ENCODE results near the gene PCDHB14. TPM values are rescaled to one million over a fixed set of nuclear protein-coding genes. Genes with fewer than 3 reads are reported as not detected.
"Not testable (repeated sequence)": the region's sequence is repeated elsewhere in the genome, so short reads cannot be mapped to it uniquely, and the experiment has no call there.

Gene PCDHB14
- total RNA-seq, 1 experiment from 2014 or later: 4.7 TPM

GRCh38 chr5:141208478-141208877, 14.7 kb upstream of the PCDHB14 start, which contains the start of gene PCDHB12:
TSS of gene PCDHB12 (plus strand) at chr5:141208719. CDS start at chr5:141208908, 189 bp downstream.
- peak; percentile 60 for DNase-seq (ENCODE audit: unreplicated experiment)
- peak within 1 kb of the TSS; percentile 72 for H3K4me3 Mint-ChIP-seq (ENCODE audit: unreplicated experiment)
- intact Hi-C loops (cut with micrococcal nuclease): no loop called here
- no peaks in the 10 kb centered on the region for H3K4me1 Mint-ChIP-seq (ENCODE audit: insufficient read depth, unreplicated experiment)
- H3K9me3 Mint-ChIP-seq (ENCODE audit: unreplicated experiment): peaks cover 13% of the 10 kb centered on the region
- no peaks in the 10 kb centered on the region for H3K27me3 Mint-ChIP-seq (ENCODE audit: insufficient read depth, unreplicated experiment)
- TF ChIP-seq CTCF (IDR thresholded peaks at IDR 0.05; ENCODE audit: unreplicated experiment): peak; percentile 38
- H3K36me3 Mint-ChIP-seq (ENCODE audit: insufficient read depth, unreplicated experiment): no peaks in the 10 kb centered on the region
- no TSS peak for BruUV-seq (replicated peaks)
- ChIA-PET CTCF (interaction anchor here (0.5 to 2.5 kb wide), 12 partner anchors 9 to 359 kb away, joined by 3 to 22 read pairs (median 3); partner anchors contain the start of genes PCDHB11, PCDHB14, PCDHGB3 and TAF7), POLR2A (interaction anchor here (0.6 to 1.2 kb wide), 4 partner anchors 11 to 456 kb away, joined by 3 to 4 read pairs (median 4); partner anchors contain the start of gene TAF7)
- no peak within 1 kb of the TSS for H3K27ac Mint-ChIP-seq (ENCODE audit: low read depth, unreplicated experiment)

- H3K4me1 Mint-ChIP-seq (ENCODE audit: insufficient read depth, unreplicated experiment); POLR2A ChIA-PET; H3K4me3 Mint-ChIP-seq (ENCODE audit: unreplicated experiment); intact Hi-C loops (cut with micrococcal nuclease); CTCF ChIA-PET; H3K36me3 Mint-ChIP-seq (ENCODE audit: insufficient read depth, unreplicated experiment); DNase-seq (ENCODE audit: unreplicated experiment); H3K27ac Mint-ChIP-seq (ENCODE audit: low read depth, unreplicated experiment); BruUV-seq (replicated peaks); H3K27me3 Mint-ChIP-seq (ENCODE audit: insufficient read depth, unreplicated experiment): not testable (repeated sequence)
- H3K9me3 Mint-ChIP-seq (ENCODE audit: unreplicated experiment): peaks cover 20% of the 10 kb centered on the region
Measured at GRCh38 chr5:141210281-141210680, 12.9 kb upstream of the PCDHB14 start.

GRCh38 chr5:141210849-141211248, 12.3 kb upstream of the PCDHB14 start:
- H3K4me3 Mint-ChIP-seq (ENCODE audit: unreplicated experiment); H3K27me3 Mint-ChIP-seq (ENCODE audit: insufficient read depth, unreplicated experiment); H3K4me1 Mint-ChIP-seq (ENCODE audit: insufficient read depth, unreplicated experiment); POLR2A ChIA-PET; DNase-seq (ENCODE audit: unreplicated experiment); intact Hi-C loops (cut with micrococcal nuclease); H3K36me3 Mint-ChIP-seq (ENCODE audit: insufficient read depth, unreplicated experiment); BruUV-seq (replicated peaks); H3K27ac Mint-ChIP-seq (ENCODE audit: low read depth, unreplicated experiment); CTCF ChIA-PET: not testable (repeated sequence)
- peaks cover 22% of the 10 kb centered on the region for H3K9me3 Mint-ChIP-seq (ENCODE audit: unreplicated experiment)

- peaks cover 14% of the 10 kb centered on the region for H3K9me3 Mint-ChIP-seq (ENCODE audit: unreplicated experiment)
- POLR2A ChIA-PET: interaction anchor here (0.7 to 1.5 kb wide), 2 partner anchors 344 to 351 kb away, joined by 3 to 6 read pairs; no protein-coding TSS in a partner anchor
- intact Hi-C loops (cut with micrococcal nuclease): loop anchor here (1.0 to 2.0 kb wide), 2 partner anchors 311 to 348 kb away; no protein-coding TSS in a partner anchor
- H3K4me1 Mint-ChIP-seq (ENCODE audit: insufficient read depth, unreplicated experiment); H3K36me3 Mint-ChIP-seq (ENCODE audit: insufficient read depth, unreplicated experiment); H3K27me3 Mint-ChIP-seq (ENCODE audit: insufficient read depth, unreplicated experiment); H3K27ac Mint-ChIP-seq (ENCODE audit: low read depth, unreplicated experiment); BruUV-seq (replicated peaks): not testable (repeated sequence)
- TF ChIP-seq CTCF (IDR thresholded peaks at IDR 0.05; ENCODE audit: unreplicated experiment): peak; percentile 69
- DNase-seq (ENCODE audit: unreplicated experiment): peak; percentile 73
- CTCF ChIA-PET: interaction anchor here (0.6 to 4.0 kb wide), 14 partner anchors 9 to 349 kb away, joined by 3 to 18 read pairs (median 4); partner anchors contain the start of genes PCDHB10, PCDHB14, PCDHGB3 and TAF7
- peak within 1 kb of the TSS; percentile 69 for H3K4me3 Mint-ChIP-seq (ENCODE audit: unreplicated experiment)
Measured at GRCh38 chr5:141213656-141214339, 9.3 kb upstream of the PCDHB14 start, which contains the start of gene PCDHB13. TSS of gene PCDHB13 (plus strand) at chr5:141213919. CDS start at chr5:141214124, 205 bp downstream.

GRCh38 chr5:141214583-141214982, 8.6 kb upstream of the PCDHB14 start:
- H3K9me3 Mint-ChIP-seq (ENCODE audit: unreplicated experiment): peaks cover 20% of the 10 kb centered on the region
- intact Hi-C loops (cut with micrococcal nuclease); DNase-seq (ENCODE audit: unreplicated experiment); H3K4me3 Mint-ChIP-seq (ENCODE audit: unreplicated experiment); H3K4me1 Mint-ChIP-seq (ENCODE audit: insufficient read depth, unreplicated experiment); H3K36me3 Mint-ChIP-seq (ENCODE audit: insufficient read depth, unreplicated experiment); H3K27me3 Mint-ChIP-seq (ENCODE audit: insufficient read depth, unreplicated experiment); H3K27ac Mint-ChIP-seq (ENCODE audit: low read depth, unreplicated experiment): not testable (repeated sequence)
- ChIA-PET CTCF (interaction anchor here (1.2 to 4.0 kb wide), 6 partner anchors 9 to 349 kb away, joined by 4 to 18 read pairs (median 8); partner anchors contain the start of genes PCDHB10, PCDHB14 and TAF7), POLR2A (interaction anchor here (1.5 kb wide), 1 partner anchor 350 kb away, joined by 6 read pairs; no protein-coding TSS in a partner anchor)
- BruUV-seq (replicated peaks): TSS peak; percentile 35

- CTCF ChIA-PET: interaction anchor here (4.0 kb wide), 1 partner anchor 348 kb away, joined by 18 read pairs; no protein-coding TSS in a partner anchor
- BruUV-seq (replicated peaks); DNase-seq (ENCODE audit: unreplicated experiment); intact Hi-C loops (cut with micrococcal nuclease); H3K4me3 Mint-ChIP-seq (ENCODE audit: unreplicated experiment); H3K4me1 Mint-ChIP-seq (ENCODE audit: insufficient read depth, unreplicated experiment); H3K36me3 Mint-ChIP-seq (ENCODE audit: insufficient read depth, unreplicated experiment); H3K27me3 Mint-ChIP-seq (ENCODE audit: insufficient read depth, unreplicated experiment); H3K27ac Mint-ChIP-seq (ENCODE audit: low read depth, unreplicated experiment): not testable (repeated sequence)
- POLR2A ChIA-PET: interaction anchor here (1.7 kb wide), 1 partner anchor 342 kb away, joined by 4 read pairs; no protein-coding TSS in a partner anchor
- H3K9me3 Mint-ChIP-seq (ENCODE audit: unreplicated experiment): peaks cover 27% of the 10 kb centered on the region
Measured at GRCh38 chr5:141215504-141215903, 7.6 kb upstream of the PCDHB14 start.

- BruUV-seq (replicated peaks); H3K4me3 Mint-ChIP-seq (ENCODE audit: unreplicated experiment); H3K27ac Mint-ChIP-seq (ENCODE audit: low read depth, unreplicated experiment); intact Hi-C loops (cut with micrococcal nuclease); H3K4me1 Mint-ChIP-seq (ENCODE audit: insufficient read depth, unreplicated experiment); H3K27me3 Mint-ChIP-seq (ENCODE audit: insufficient read depth, unreplicated experiment); DNase-seq (ENCODE audit: unreplicated experiment); H3K36me3 Mint-ChIP-seq (ENCODE audit: insufficient read depth, unreplicated experiment): not testable (repeated sequence)
- CTCF ChIA-PET: interaction anchor here (1.1 to 1.5 kb wide), 2 partner anchors 16 to 342 kb away, joined by 3 to 6 read pairs; no protein-coding TSS in a partner anchor
- POLR2A ChIA-PET: interaction anchor here (1.7 kb wide), 1 partner anchor 342 kb away, joined by 4 read pairs; no protein-coding TSS in a partner anchor
- peaks cover 24% of the 10 kb centered on the region for H3K9me3 Mint-ChIP-seq (ENCODE audit: unreplicated experiment)
Measured at GRCh38 chr5:141216035-141216434, 7.1 kb upstream of the PCDHB14 start.

All from MCF 10A (cell line).